DMS 273 (cell line): ENCODE data around the gene NPAP1.
"Not testable (repeated sequence)": the region's sequence is repeated elsewhere in the genome, so short reads cannot be mapped to it uniquely, and the experiment has no call there.

Experiments used
- DNase-seq: peaks from one replicate; lab custom pipeline; 2025; ENCODE audit not compliant: unreplicated experiment; lab: John Stamatoyannopoulos, UW

NPAP1 gene

GRCh38 chr15:24675332-24676144 is at the start of gene NPAP1:
Gene NPAP1, plus strand, starts transcription at chr15:24675775. Its CDS starts 93 bp downstream, at chr15:24675868.
- no peak for DNase-seq

GRCh38 chr15:24627443-24627842 is 48.1 kb upstream of the NPAP1 start:
- DNase-seq: no peak

- DNase-seq: no peak
These were observed 42.5 kb upstream of the NPAP1 start for GRCh38 chr15:24633082-24633481.

- DNase-seq: not testable (repeated sequence)
These were observed 36.2 kb upstream of the NPAP1 start for GRCh38 chr15:24639412-24639811.

GRCh38 chr15:24645627-24646026 is 29.9 kb upstream of the NPAP1 start:
- DNase-seq: no peak

- no peak for DNase-seq
These were observed 16.0 kb upstream of the NPAP1 start for GRCh38 chr15:24659622-24660021.

GRCh38 chr15:24662991-24663390 is 12.6 kb upstream of the NPAP1 start:
- DNase-seq: no peak

- DNase-seq: peak; percentile 9
These were observed 856 bp downstream of the NPAP1 start for GRCh38 chr15:24676431-24676830.

- DNase-seq: no peak
These were observed 2.9 kb downstream of the NPAP1 start for GRCh38 chr15:24678485-24678884.

GRCh38 chr15:24682002-24682401 is 6.4 kb downstream of the NPAP1 start:
- DNase-seq: no peak

- DNase-seq: not testable (repeated sequence)
These were observed 7.3 kb downstream of the NPAP1 start for GRCh38 chr15:24682905-24683304.

- no peak for DNase-seq
These were observed 8.2 kb downstream of the NPAP1 start for GRCh38 chr15:24683736-24684135.

GRCh38 chr15:24684313-24684712 is 8.7 kb downstream of the NPAP1 start:
- no peak for DNase-seq

- DNase-seq: no peak
These were observed 20.6 kb downstream of the NPAP1 start for GRCh38 chr15:24696201-24696600.

- DNase-seq: no peak
These were observed 21.3 kb downstream of the NPAP1 start for GRCh38 chr15:24696842-24697241.

- no peak for DNase-seq
These were observed 42.9 kb downstream of the NPAP1 start for GRCh38 chr15:24718289-24719082.

GRCh38 chr15:24729760-24730159 is 54.2 kb downstream of the NPAP1 start:
- DNase-seq: no peak
